Breast epithelium (tissue), 4 donors: ENCODE results near the gene PKNOX1. TPM values are rescaled to one million over a fixed set of nuclear protein-coding genes. Genes with fewer than 3 reads are reported as not detected.

Experiments
- DNase-seq, 2 donors: peaks; one replicate each; pipeline ENCODE4 v3.0.0-alpha.2; 2019; ENCODE audit warnings: low spot score in 2 of 2
- H3K27ac ChIP-seq, 2 donors: fragments of 200-600 bp; sonication (generic) in 1 of 2; one replicate each; pipeline ENCODE4 v1.5.1; 2016 to 2019; ENCODE audit warnings: mild to moderate bottlenecking in 1 of 2
- H3K27me3 ChIP-seq, 2 donors: fragments of 200-600 bp; sonication (generic) in 1 of 2; one replicate each; pipeline versions ENCODE4 v1.5.1 to v1.6.0; 2017 to 2019; ENCODE audit warnings: control low read depth in 1 of 2, mild to moderate bottlenecking in 1 of 2
- H3K36me3 ChIP-seq: fragments of 200-600 bp; one replicate; pipeline ENCODE4 v1.5.1; 2019
- H3K4me1 ChIP-seq, 2 donors: fragments of 200-600 bp; sonication (generic); one replicate each; pipeline ENCODE4 v1.5.1; 2016 to 2019; ENCODE audit warnings: control low read depth in 1 of 2
- H3K4me3 ChIP-seq, 3 donors: fragments of 200-600 bp; sonication (generic); 1 replicate in 2 of 3; 2 replicates in 1 of 3; pipeline ENCODE4 v1.5.1; 2016 to 2019; ENCODE audit warnings: mild to moderate bottlenecking in 3 of 3, moderate library complexity in 2 of 3
- H3K9me3 ChIP-seq, 2 donors: fragments of 200-600 bp; sonication (generic) in 1 of 2; one replicate each; pipeline ENCODE4 v1.5.1; 2016 to 2019; ENCODE audit warnings: control low read depth in 1 of 2
- CTCF ChIP-seq, 3 donors: fragments of 450-650 bp; IDR thresholded peaks; one replicate each; pipeline ENCODE4 v1.5.1; 2016 to 2017; ENCODE audit warnings: antibody characterized with exemption in 3 of 3, mild to moderate bottlenecking in 3 of 3, moderate library complexity in 3 of 3
- POLR2A ChIP-seq: fragments of 450-650 bp; IDR thresholded peaks from one replicate; pipeline ENCODE4 v1.6.1; 2016; ENCODE audit warnings: antibody characterized with exemption, mild to moderate bottlenecking, moderate library complexity
- POLR2AphosphoS5 ChIP-seq, 3 donors: sonication (generic); formaldehyde crosslinking; IDR thresholded peaks; one replicate each; pipeline ENCODE4 v1.6.1; 2017; ENCODE audit warnings: antibody characterized with exemption in 3 of 3
- intact Hi-C: fragments of 100-400 bp; cut with DNase I; formaldehyde crosslinking; loops from one replicate; pipeline ENCODE4 v1.15.1; 2023; ENCODE audit warnings: low total_unique reads
- total RNA-seq, 3 donors: library from RNA; depleted of rRNA; stranded (reverse); fragments of >200 nt; gene quantifications; one replicate each; pipeline ENCODE4 v1.1.0, GENCODE V29; 2016

The PKNOX1 gene
- total RNA-seq, 3 donors from 2014 or later = 11.7 to 16.4 (median 14.4) TPM

- no peaks in the 10 kb centered on the region for H3K4me1 ChIP-seq
- H3K9me3 ChIP-seq = no peaks in the 10 kb centered on the region
- intact Hi-C loops = no loop called here
- H3K27ac ChIP-seq = no peak overlapping the region
- DNase-seq = no peak
- H3K36me3 ChIP-seq = no peaks in the 10 kb centered on the region
- H3K4me3 ChIP-seq = no peak overlapping the region
- H3K27me3 ChIP-seq = no peaks in the 10 kb centered on the region
- TF ChIP-seq POLR2AphosphoS5 (IDR thresholded peaks at IDR 0.05) = no peak
- no peak for TF ChIP-seq CTCF (IDR thresholded peaks at IDR 0.05)
- no peak for TF ChIP-seq POLR2A
Measured at GRCh38 chr21:43023175-43023574, 48.8 kb downstream of the PKNOX1 start.

- H3K27ac ChIP-seq = no peak overlapping the region
- no peak overlapping the region for H3K4me3 ChIP-seq
- no peaks in the 10 kb centered on the region for H3K4me1 ChIP-seq
- no peak for DNase-seq
- H3K9me3 ChIP-seq = no peaks in the 10 kb centered on the region
- no peaks in the 10 kb centered on the region for H3K36me3 ChIP-seq
- no peaks in the 10 kb centered on the region for H3K27me3 ChIP-seq
- intact Hi-C loops = no loop called here
- no peak for TF ChIP-seq CTCF (IDR thresholded peaks at IDR 0.05)
- TF ChIP-seq POLR2AphosphoS5 (IDR thresholded peaks at IDR 0.05) = no peak
- no peak for TF ChIP-seq POLR2A
Measured at GRCh38 chr21:43024439-43025136, 50.2 kb downstream of the PKNOX1 start.

- TF ChIP-seq CTCF (IDR thresholded peaks at IDR 0.05) (no peak), POLR2AphosphoS5 (IDR thresholded peaks at IDR 0.05) (no peak)
- intact Hi-C loops = no loop called here
- Histone ChIP-seq H3K27me3 (no peaks in the 10 kb centered on the region), H3K4me3 (no peak overlapping the region), H3K9me3 (no peaks in the 10 kb centered on the region), H3K36me3 (no peaks in the 10 kb centered on the region), H3K27ac (no peak overlapping the region), H3K4me1 (no peaks in the 10 kb centered on the region)
- DNase-seq = no peak
Measured at GRCh38 chr21:43025636-43026180, 51.3 kb downstream of the PKNOX1 start.

- Histone ChIP-seq H3K9me3 (no peaks in the 10 kb centered on the region), H3K27me3 (no peaks in the 10 kb centered on the region), H3K27ac (no peak overlapping the region), H3K36me3 (no peaks in the 10 kb centered on the region), H3K4me3 (no peak overlapping the region), H3K4me1 (no peaks in the 10 kb centered on the region)
- intact Hi-C loops = no loop called here
- TF ChIP-seq POLR2A (no peak), CTCF (IDR thresholded peaks at IDR 0.05) (no peak), POLR2AphosphoS5 (IDR thresholded peaks at IDR 0.05) (no peak)
- DNase-seq = no peak
Measured at GRCh38 chr21:43027846-43028731, 53.7 kb downstream of the PKNOX1 start.

- no peak for TF ChIP-seq POLR2A
- no peak for TF ChIP-seq POLR2AphosphoS5 (IDR thresholded peaks at IDR 0.05)
- no peak for TF ChIP-seq CTCF (IDR thresholded peaks at IDR 0.05)
- no peaks in the 10 kb centered on the region for H3K36me3 ChIP-seq
- DNase-seq = no peak
- no peak overlapping the region for H3K27ac ChIP-seq
- no peaks in the 10 kb centered on the region for H3K27me3 ChIP-seq
- H3K9me3 ChIP-seq = no peaks in the 10 kb centered on the region
- H3K4me1 ChIP-seq = no peaks in the 10 kb centered on the region
- no peak overlapping the region for H3K4me3 ChIP-seq
- intact Hi-C loops = no loop called here
Measured at GRCh38 chr21:43029785-43030184, 55.4 kb downstream of the PKNOX1 start.
